ENCODE results near the gene PACRG. TPM values are rescaled to one million over a fixed set of nuclear protein-coding genes. Genes with fewer than 3 reads are reported as not detected.

The PACRG gene
- total and polyA plus RNA-seq, 2 of the 8 experiments (the other 6 are each of a cell fraction or from before 2014, with no cell fraction given) = 0.44 to 0.54 TPM

DNA sequence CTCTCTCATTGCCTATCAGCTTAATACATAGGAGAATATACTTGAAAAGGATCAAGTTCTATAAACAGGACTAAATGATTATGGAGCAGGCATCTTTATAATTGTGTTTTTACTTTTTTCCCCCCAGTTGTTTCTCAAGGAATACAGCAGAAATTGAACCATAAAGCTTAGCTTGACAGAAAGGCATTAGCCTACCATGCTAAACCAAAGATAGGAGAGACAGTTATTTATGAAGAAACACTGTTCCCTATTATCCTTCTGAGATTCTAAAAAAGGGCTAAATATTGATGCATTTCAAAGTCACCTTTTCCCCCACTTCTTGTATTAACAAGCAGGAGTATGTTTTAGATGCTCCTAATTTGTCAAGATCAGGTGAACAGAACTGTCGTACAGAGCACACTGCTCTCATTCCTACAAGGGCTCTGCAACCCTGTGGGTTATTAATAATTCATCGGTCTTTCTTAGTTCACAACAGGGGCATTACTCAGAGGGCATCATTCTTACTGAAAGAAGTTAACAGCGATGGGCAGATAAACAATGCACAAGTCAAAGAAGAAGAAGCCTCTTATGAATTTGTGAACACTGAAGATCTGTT is 38.9 kb upstream of the PACRG start:
- Histone ChIP-seq H3K4me1 (replicated peaks in 1 of 4; ENCODE audit: control insufficient read depth in 3 of 4, insufficient read depth in 4 of 4, low read length in 3 of 4) (no peaks in the 10 kb centered on the region), H3K14ac (ENCODE audit: insufficient read length) (no peak overlapping the region), H3K56ac (replicated peaks; ENCODE audit: insufficient read length, low read depth, low read length) (no peak overlapping the region), H2AFZ (ENCODE audit: low read length) (no peak overlapping the region), H4K5ac (ENCODE audit: insufficient read length, low read depth, low read length) (no peak overlapping the region), H4K91ac (replicated peaks; ENCODE audit: insufficient read length, low read length) (no peak overlapping the region), H3K9ac (replicated peaks in 1 of 4; ENCODE audit: extremely low read depth in 1 of 4, low read depth in 3 of 4, low read length in 3 of 4) (no peak overlapping the region), H4K20me1 (replicated peaks in 1 of 2; ENCODE audit: control insufficient read depth in 1 of 2, insufficient read depth in 2 of 2, low read length in 2 of 2) (no peaks in the 10 kb centered on the region), H3K27me3 (replicated peaks in 1 of 4; ENCODE audit: control insufficient read depth in 3 of 4, extremely low read depth in 1 of 4, insufficient read depth in 3 of 4, low read length in 3 of 4) (no peaks in the 10 kb centered on the region), H3K4me2 (ENCODE audit: insufficient read depth in 1 of 2, low read depth in 2 of 2, low read length in 2 of 2) (no peak overlapping the region), H3K23me2 (ENCODE audit: low read depth, low read length) (no peaks in the 10 kb centered on the region), H2BK15ac (ENCODE audit: low read length) (no peak overlapping the region), H3K4me3 (ENCODE audit: extremely low read depth in 1 of 4, insufficient read depth in 2 of 4, low read depth in 3 of 4, low read length in 4 of 4) (no peak overlapping the region), H2BK120ac (replicated peaks; ENCODE audit: low read depth, low read length) (no peak overlapping the region), H2BK12ac (ENCODE audit: low read depth, low read length) (no peak overlapping the region), H4K8ac (ENCODE audit: extremely low read depth, insufficient read depth, low read length) (no peak overlapping the region), H2AK5ac (ENCODE audit: low read depth, low read length) (no peak overlapping the region), H3K23ac (ENCODE audit: insufficient read length) (no peak overlapping the region), H2BK20ac (ENCODE audit: low read length) (no peak overlapping the region), H3K27ac (ENCODE audit: low read depth, low read length) (no peak overlapping the region), H3K9me3 (ENCODE audit: insufficient read depth in 2 of 2, low read depth in 1 of 2, low read length in 1 of 2) (no peaks in the 10 kb centered on the region), H3K4ac (replicated peaks; ENCODE audit: insufficient read length, low read depth, low read length) (no peak overlapping the region), H3K18ac (ENCODE audit: extremely low read depth, low read length) (no peak overlapping the region), H3K79me2 (ENCODE audit: control insufficient read depth in 1 of 2, insufficient read depth in 2 of 2, low read length in 2 of 2) (no peaks in the 10 kb centered on the region), H3K79me1 (ENCODE audit: low read depth, low read length) (no peaks in the 10 kb centered on the region), H3K36me3 (ENCODE audit: control insufficient read depth in 2 of 4, insufficient read depth in 4 of 4, low read length in 3 of 4) (no peaks in the 10 kb centered on the region), H2BK5ac (ENCODE audit: low read depth, low read length) (no peak overlapping the region)
- CTCF ChIA-PET (ENCODE audit: partially characterized antibody) = no interaction called here
- WGBS, 2 experiments (ENCODE audit: extremely low coverage in 1 of 2, insufficient coverage in 1 of 2, insufficient read length in 1 of 2, insufficient replicate concordance in 2 of 2, low coverage in 1 of 2, low lambda C conversion rate in 2 of 2, missing lambda C conversion rate in 1 of 2) = 97% methylated on average over 3 of the region's 3 CpGs; no CpG with 5 or more reads in 1 of the 2 experiments
- POLR2A ChIA-PET (ENCODE audit: partially characterized antibody) = no interaction called here
- no peak for FAIRE-seq
- DNase-seq (ENCODE audit: low read depth in 1 of 2, low spot score in 2 of 2) = no peak
- TF ChIP-seq YY1 (IDR thresholded peaks at IDR 0.05; ENCODE audit: low read depth, low read length) (no peak), HDAC6 (IDR thresholded peaks at IDR 0.05; ENCODE audit: low read depth, low read length) (no peak), ZNF274 (IDR thresholded peaks at IDR 0.05; ENCODE audit: borderline replicate concordance, extremely low read depth, low read length) (no peak), RBBP5 (IDR thresholded peaks at IDR 0.05; ENCODE audit: borderline replicate concordance, low read depth, low read length) (no peak), SRF (IDR thresholded peaks at IDR 0.05; ENCODE audit: low read depth, low read length) (no peak), KDM1A (IDR thresholded peaks at IDR 0.05; ENCODE audit: borderline replicate concordance, low read length) (no peak)
